ENCODE measurements around the gene MAMDC4.

DNA sequence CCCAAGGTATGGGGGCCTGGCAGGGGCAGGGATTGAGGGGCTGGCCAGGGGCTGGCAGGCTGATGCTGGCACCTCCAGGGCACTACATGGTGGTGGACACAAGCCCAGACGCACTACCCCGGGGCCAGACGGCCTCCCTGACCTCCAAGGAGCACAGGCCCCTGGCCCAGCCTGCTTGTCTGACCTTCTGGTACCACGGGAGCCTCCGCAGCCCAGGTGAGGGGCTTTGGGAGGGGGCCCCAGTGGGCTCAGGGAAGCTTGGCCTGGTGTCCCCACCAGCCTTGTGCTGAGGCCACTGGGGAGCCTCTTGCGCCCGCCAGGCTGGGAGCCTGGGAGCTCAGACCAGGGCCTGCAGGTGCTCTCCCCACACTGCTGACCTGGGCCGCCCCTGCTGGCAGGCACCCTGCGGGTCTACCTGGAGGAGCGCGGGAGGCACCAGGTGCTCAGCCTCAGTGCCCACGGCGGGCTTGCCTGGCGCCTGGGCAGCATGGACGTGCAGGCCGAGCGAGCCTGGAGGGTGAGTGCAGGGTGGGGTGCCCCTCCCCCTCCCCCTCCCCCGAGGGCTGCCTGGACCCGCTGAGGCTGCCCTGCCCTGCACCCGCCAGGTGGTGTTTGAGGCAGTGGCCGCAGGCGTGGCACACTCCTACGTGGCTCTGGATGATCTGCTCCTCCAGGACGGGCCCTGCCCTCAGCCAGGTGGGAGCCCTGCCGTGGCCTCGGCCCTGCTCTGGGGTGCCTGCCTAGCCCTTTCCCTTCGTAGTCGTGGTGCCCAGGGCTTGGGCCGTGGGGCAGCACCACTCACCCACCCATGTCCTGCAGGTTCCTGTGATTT lies 5.7 kb downstream of the MAMDC4 start:
- TF ChIP-seq, protein P1, sequence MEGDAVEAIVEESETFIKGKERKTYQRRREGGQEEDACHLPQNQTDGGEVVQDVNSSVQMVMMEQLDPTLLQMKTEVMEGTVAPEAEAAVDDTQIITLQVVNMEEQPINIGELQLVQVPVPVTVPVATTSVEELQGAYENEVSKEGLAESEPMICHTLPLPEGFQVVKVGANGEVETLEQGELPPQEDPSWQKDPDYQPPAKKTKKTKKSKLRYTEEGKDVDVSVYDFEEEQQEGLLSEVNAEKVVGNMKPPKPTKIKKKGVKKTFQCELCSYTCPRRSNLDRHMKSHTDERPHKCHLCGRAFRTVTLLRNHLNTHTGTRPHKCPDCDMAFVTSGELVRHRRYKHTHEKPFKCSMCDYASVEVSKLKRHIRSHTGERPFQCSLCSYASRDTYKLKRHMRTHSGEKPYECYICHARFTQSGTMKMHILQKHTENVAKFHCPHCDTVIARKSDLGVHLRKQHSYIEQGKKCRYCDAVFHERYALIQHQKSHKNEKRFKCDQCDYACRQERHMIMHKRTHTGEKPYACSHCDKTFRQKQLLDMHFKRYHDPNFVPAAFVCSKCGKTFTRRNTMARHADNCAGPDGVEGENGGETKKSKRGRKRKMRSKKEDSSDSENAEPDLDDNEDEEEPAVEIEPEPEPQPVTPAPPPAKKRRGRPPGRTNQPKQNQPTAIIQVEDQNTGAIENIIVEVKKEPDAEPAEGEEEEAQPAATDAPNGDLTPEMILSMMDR (conservative IDR thresholded peaks at IDR 0.05): no peak
- TF ChIP-seq ZFX (IDR thresholded peaks at IDR 0.05): no peak
